ENCODE measurements around the gene MCHR1.
"Not testable (repeated sequence)": the region's sequence is repeated elsewhere in the genome, so short reads cannot be mapped to it uniquely, and the experiment has no call there.

MCHR1 gene

DNA sequence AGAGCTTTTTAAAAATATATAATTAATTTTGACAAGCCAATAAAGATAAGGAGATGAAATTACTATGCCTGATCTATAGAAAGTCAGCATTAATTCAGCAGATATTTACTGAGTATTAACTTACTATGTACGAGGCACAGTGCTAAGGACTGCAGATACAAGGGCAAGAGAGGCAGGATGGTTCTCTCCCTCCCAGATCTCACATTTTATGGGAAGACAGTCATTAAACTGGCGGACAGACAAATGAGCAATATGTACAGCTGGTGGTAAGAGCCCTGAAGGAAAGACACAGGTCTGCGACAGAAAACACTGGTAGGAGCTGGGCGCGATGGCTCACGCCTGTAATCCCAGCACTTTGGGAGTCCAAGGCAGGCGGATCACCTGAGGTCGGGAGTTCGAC lies 36.8 kb downstream of the MCHR1 start:
- no peak overlapping the region for H3K27ac ChIP-seq
- no peak for TF ChIP-seq CTCF (conservative IDR thresholded peaks at IDR 0.05)

- not testable (repeated sequence) for H3K27ac ChIP-seq
Observed at GRCh38 chr22:40717657-40718056, 38.4 kb downstream of the MCHR1 start.

DNA sequence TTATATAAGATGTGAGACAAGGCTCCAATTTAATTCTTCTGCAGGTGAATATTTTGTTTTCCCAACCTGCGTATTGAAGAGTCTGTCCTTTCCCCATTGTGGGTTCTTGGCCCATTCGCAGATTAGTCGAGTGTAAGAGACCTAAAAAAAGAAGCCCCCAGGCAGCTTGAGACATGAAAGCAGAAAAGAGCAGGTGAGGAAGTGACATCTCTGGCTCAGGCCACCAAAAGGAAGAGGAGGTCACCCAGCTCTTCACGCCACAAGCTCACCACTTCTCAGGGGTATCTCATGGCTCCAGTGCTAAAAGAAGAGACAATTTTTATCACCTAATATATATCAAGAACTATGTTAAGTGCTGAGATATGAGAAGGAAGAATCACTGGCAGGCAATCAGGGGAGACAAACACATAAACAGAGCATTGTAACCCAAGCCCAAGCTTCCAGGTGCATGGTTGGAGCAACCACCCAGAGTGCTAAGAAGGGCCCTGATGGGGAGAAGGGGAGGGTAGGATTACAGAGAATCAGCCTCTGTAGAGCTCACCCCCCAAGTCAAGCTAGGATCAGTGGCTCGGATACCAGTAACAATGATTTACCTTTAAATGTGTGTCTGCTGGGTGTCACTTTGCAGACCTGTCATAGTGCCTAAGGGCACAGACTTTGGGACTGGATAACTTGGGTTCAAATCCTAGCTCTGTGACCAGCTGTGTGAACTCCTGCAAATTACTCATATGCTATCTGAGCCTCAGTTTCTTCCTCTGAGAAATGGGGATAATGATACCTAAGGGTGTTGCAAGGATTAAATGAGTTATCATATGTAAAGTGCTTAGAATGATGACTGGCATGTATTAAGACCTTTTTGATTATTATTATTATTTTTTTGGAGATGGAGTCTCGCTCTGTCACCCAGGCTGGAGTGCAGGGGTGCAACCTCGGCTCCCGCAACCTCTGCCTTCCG lies 39.2 kb downstream of the MCHR1 start:
- no peak for TF ChIP-seq CTCF (conservative IDR thresholded peaks at IDR 0.05)
- H3K27ac ChIP-seq: no peak overlapping the region

- TF ChIP-seq CTCF (conservative IDR thresholded peaks at IDR 0.05): no peak
- no peak overlapping the region for H3K27ac ChIP-seq
Observed at GRCh38 chr22:40719599-40719998, 40.3 kb downstream of the MCHR1 start.

- H3K27ac ChIP-seq: not testable (repeated sequence)
Observed at GRCh38 chr22:40720156-40720537, 40.9 kb downstream of the MCHR1 start.

DNA sequence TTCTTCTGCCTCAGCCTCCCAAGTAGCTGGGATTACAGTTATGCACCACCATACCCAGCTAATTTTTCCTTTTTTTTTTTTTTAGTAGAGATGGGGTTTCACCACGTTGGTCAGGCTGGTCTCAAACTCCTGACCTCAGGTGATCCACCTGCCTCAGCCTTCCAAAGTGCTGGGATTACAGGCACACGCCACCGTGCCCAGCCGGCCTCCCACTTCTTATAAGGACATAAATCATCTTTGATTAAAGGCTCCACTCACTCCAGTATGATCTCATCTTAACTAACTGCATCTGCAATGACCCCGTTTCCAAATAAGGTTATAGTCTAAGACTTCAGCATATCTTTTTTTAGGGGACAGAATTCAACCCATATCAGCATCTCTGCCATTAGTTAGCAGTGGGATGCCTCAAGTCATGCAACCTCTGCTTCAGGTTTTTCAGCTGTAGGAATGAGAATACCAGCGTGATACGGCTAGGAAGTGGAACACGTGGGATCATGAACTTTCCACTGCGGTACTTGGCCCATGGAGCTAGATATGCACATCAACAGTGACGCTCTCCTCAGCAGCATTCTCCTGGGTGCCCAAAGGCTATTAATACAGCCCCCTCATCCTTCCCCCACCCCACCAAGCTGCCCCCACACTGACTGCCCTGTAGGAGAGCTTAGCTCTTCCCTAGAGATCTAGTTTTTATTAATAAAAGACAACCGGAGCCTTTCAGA lies 41.4 kb downstream of the MCHR1 start:
- TF ChIP-seq CTCF (conservative IDR thresholded peaks at IDR 0.05): no peak

GRCh38 chr22:40721266-40721665 lies 42.0 kb downstream of the MCHR1 start:
- no peak overlapping the region for H3K27ac ChIP-seq
- TF ChIP-seq CTCF (conservative IDR thresholded peaks at IDR 0.05): no peak

More for the DNA sequence above, 41.4 kb downstream of the MCHR1 start:
- H3K27ac ChIP-seq: no peak overlapping the region

DNA sequence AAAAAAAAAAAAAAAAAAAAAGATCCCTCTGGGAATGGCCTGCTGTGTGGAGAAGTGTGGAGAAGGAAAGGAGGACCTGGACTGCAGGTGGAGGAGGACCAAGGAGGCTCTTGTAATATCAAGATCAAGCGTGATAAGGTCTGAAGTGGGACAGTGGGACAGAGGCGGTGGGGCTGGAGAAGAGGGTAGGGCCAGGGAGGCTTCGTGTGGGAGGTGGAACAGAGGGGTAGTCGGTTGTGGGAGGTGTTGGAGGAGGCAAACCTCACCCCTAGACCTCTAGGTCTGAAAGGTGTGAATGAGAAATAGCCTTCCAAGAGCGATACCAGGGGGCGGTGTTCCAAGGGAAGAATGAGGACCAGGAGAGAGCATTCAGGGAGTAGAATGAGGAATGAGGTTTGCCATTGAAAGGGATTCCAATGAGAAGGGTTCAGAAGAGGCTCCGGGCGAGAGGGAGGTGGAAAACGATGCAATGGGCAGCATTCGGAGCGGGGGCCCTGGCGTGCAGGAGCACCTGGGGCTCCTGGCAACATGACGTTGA lies 44.2 kb downstream of the MCHR1 start:
- TF ChIP-seq CTCF (conservative IDR thresholded peaks at IDR 0.05): no peak
- no peak overlapping the region for H3K27ac ChIP-seq
